K562 (cell line): ENCODE data around the gene UBE2J2. TPM values are rescaled to one million over a fixed set of nuclear protein-coding genes. Genes with fewer than 3 reads are reported as not detected.

Source experiments
- ATAC-seq: fragments of 200-7000 bp; cut with Tn5 transposase; 3 replicates; pipeline ENCODE4 v1.9.1; 2020; ENCODE audit warnings: moderate library complexity
- BruUV-seq: library from RNA; stranded (reverse); fragments of 400-500 nt; replicated peaks from 2 replicates; lab custom pipeline; 2021; lab: Mats Ljungman, UMichigan
- CTCF ChIA-PET: fragments of 300-600 bp; formaldehyde crosslinking; extraction: SDS; loops from one replicate; lab custom pipeline; 2021; ENCODE audit warnings: low intra/inter-chr PET ratio; lab: Yijun Ruan, JAX
- POLR2A ChIA-PET: fragments of 300-600, 350-650 bp; sonication (Branson Sonifier 250); formaldehyde crosslinking; extraction: SDS; loops from one replicate; lab custom pipeline; 2021; ENCODE audit warnings: antibody characterized with exemption, inconsistent platforms; lab: Yijun Ruan, JAX
- DNase-seq, 4 experiments: peaks; one replicate each; pipeline versions ENCODE4 v3.0.0 to v3.0.0-alpha.2; 2011 to 2018; ENCODE audit warnings: low spot score in 3 of 4, mixed read lengths in 3 of 4; ENCODE audit errors: extremely low read depth in 1 of 4
- FAIRE-seq: peaks from 2 replicates; lab custom pipeline; 2011; peaks lifted over from hg19 to GRCh38; lab: Jason Lieb, UNC
- H2AFZ ChIP-seq: 2 replicates; pipeline ENCODE4 v1.6.0; 2011; ENCODE audit warnings: low read depth, low read length, control low read depth, inconsistent platforms
- H3K27ac ChIP-seq: fragments of 200-600 bp; 3 replicates; pipeline ENCODE4 v1.8.0; 2011; ENCODE audit warnings: low read depth, mild to moderate bottlenecking, control low read depth, inconsistent platforms, low read length, moderate library complexity, mixed read lengths; ENCODE audit errors: extremely low read depth
- H3K27me3 ChIP-seq, 2 experiments: fragments of 300-600 bp in 1 of 2; 2 replicates in 1 of 2; 3 replicates in 1 of 2; pipeline versions ENCODE4 v1.6.0 to v1.8.0; 2011; ENCODE audit warnings: inconsistent platforms in 2 of 2, low read length in 2 of 2, mild to moderate bottlenecking in 1 of 2, mixed read lengths in 1 of 2, moderate library complexity in 1 of 2; ENCODE audit not compliant: control insufficient read depth in 2 of 2, insufficient read depth in 2 of 2
- H3K36me3 ChIP-seq: fragments of 300-600 bp; 3 replicates; pipeline ENCODE4 v1.8.0; 2011; ENCODE audit warnings: mild to moderate bottlenecking, low read length, inconsistent platforms; ENCODE audit not compliant: control insufficient read depth, insufficient read depth
- H3K4me1 ChIP-seq, 2 experiments: fragments of 200-600 bp in 1 of 2; replicated peaks in 1 of 2; 2 replicates in 1 of 2; 3 replicates in 1 of 2; pipeline versions ENCODE4 v1.5.1 to v1.8.0; 2011; ENCODE audit warnings: inconsistent platforms in 2 of 2, low read length in 2 of 2, mild to moderate bottlenecking in 1 of 2, mixed read lengths in 1 of 2, moderate library complexity in 1 of 2; ENCODE audit not compliant: control insufficient read depth in 2 of 2, insufficient read depth in 2 of 2
- H3K4me2 ChIP-seq: 2 replicates; pipeline ENCODE4 v1.6.1; 2011; ENCODE audit warnings: low read length, control low read depth, inconsistent platforms, mixed read lengths; ENCODE audit not compliant: insufficient read depth
- H3K4me3 ChIP-seq: fragments of 200-600 bp; sonication (generic), shearing (Covaris generic); 2 replicates; pipeline ENCODE4 v1.5.1; 2016; ENCODE audit warnings: control low read depth, inconsistent platforms
- H3K79me2 ChIP-seq: fragments of 200-600 bp; 3 replicates; pipeline ENCODE4 v1.8.0; 2011; ENCODE audit warnings: low read length, inconsistent platforms; ENCODE audit not compliant: control insufficient read depth, insufficient read depth
- H3K9ac ChIP-seq, 2 experiments: 2 replicates each; pipeline versions ENCODE4 v1.6.0 to v1.6.1; 2011; ENCODE audit warnings: low read depth in 2 of 2, low read length in 2 of 2, control low read depth in 1 of 2, inconsistent platforms in 1 of 2, mild to moderate bottlenecking in 1 of 2, mixed read lengths in 1 of 2; ENCODE audit not compliant: insufficient read depth in 1 of 2
- H3K9me1 ChIP-seq: one replicate; pipeline ENCODE4 v1.6.0; 2011; ENCODE audit warnings: inconsistent platforms, mild to moderate bottlenecking, low read length, moderate library complexity; ENCODE audit not compliant: control insufficient read depth, insufficient read depth
- H3K9me3 ChIP-seq: replicated peaks from 2 replicates; pipeline ENCODE4 v1.5.1; 2011; ENCODE audit warnings: low read depth, low read length, inconsistent platforms; ENCODE audit not compliant: control insufficient read depth, insufficient read depth
- H4K20me1 ChIP-seq: replicated peaks from 2 replicates; pipeline ENCODE4 v1.6.1; 2011; ENCODE audit warnings: low read length, inconsistent platforms, mixed read lengths; ENCODE audit not compliant: control insufficient read depth, insufficient read depth
- CEBPB ChIP-seq: fragments of 450-650 bp; IDR thresholded peaks from 2 replicates; pipeline ENCODE4 v1.6.1; 2016; ENCODE audit warnings: missing genetic modification characterization, missing compliant biosample characterization
- GATAD2A ChIP-seq: fragments of 450-650 bp; IDR thresholded peaks from 2 replicates; pipeline ENCODE4 v1.6.1; 2017
- ILF3 ChIP-seq: fragments of 450-650 bp; IDR thresholded peaks from 2 replicates; pipeline ENCODE4 v1.6.1; 2018; ENCODE audit warnings: antibody characterized with exemption, mild to moderate bottlenecking, moderate library complexity, borderline replicate concordance
- MBD2 ChIP-seq: sonication (generic); IDR thresholded peaks from 2 replicates; pipeline ENCODE4 v1.6.1; 2016; ENCODE audit warnings: low read depth, borderline replicate concordance
- MTF1 ChIP-seq: fragments of 250-450 bp; sonication (Bioruptor Pico); IDR thresholded peaks from 2 replicates; pipeline ENCODE4 v1.9.0; 2021; ENCODE audit warnings: moderate library complexity, mild to moderate bottlenecking, inconsistent platforms, borderline replicate concordance
- NFATC3 ChIP-seq: fragments of 450-650 bp; IDR thresholded peaks from 2 replicates; pipeline ENCODE4 v1.6.1; 2017; ENCODE audit warnings: mild to moderate bottlenecking
- YY1 ChIP-seq, 3 experiments: IDR thresholded peaks; 2 replicates each; pipeline ENCODE4 v1.6.1; 2011; ENCODE audit warnings: low read length in 2 of 3, mild to moderate bottlenecking in 2 of 3, moderate library complexity in 2 of 3, borderline replicate concordance in 1 of 3, control low read depth in 1 of 3, low read depth in 1 of 3; ENCODE audit not compliant: insufficient read depth in 3 of 3, insufficient replicate concordance in 2 of 3, control insufficient read depth in 1 of 3, insufficient read length in 1 of 3; ENCODE audit errors: extremely low read depth in 1 of 3
- ZNF282 ChIP-seq: sonication (generic); formaldehyde crosslinking; IDR thresholded peaks from 2 replicates; pipeline ENCODE4 v1.8.1; 2023; ENCODE audit warnings: missing genetic modification reagents
- WGBS: fragments of 100-300 bp; shearing (Covaris generic); methylation state at CpG from one replicate; pipeline ENCODE4 v1.1.6; 2016; ENCODE audit warnings: low coverage, mixed read lengths; ENCODE audit not compliant: insufficient coverage; ENCODE audit errors: missing lambda C conversion rate; 5-methylcytosine and 5-hydroxymethylcytosine counted together
- in situ Hi-C: fragments of 300-500 bp; cut with MboI; formaldehyde crosslinking; loops from 4 replicates; pipeline ENCODE4 v1.15.0; 2018; ENCODE audit warnings: inconsistent platforms, mixed read lengths
- intact Hi-C: fragments of 100-400 bp; cut with micrococcal nuclease; formaldehyde crosslinking; loops from 2 replicates; pipeline ENCODE4 v1.14.2; 2022
- polyA plus RNA-seq, 8 experiments: library from polyadenylated mRNA; depleted of rRNA in 4 of 8; stranded (reverse) in 5 of 8; unstranded in 3 of 8; fragments of >200 nt; fragmentation: Nextera tagmentation in 2 of 8; fragmentation: Illumina TruSeq in 1 of 8; extraction: Ambion mirVana in 2 of 8; extraction: Trizol in 1 of 8; gene quantifications; 2 replicates each; pipeline versions ENCODE4 v1.2.1 to v1.2.3, GENCODE V29; 2011 to 2014; ENCODE audit warnings: inconsistent platforms in 1 of 8, missing spikeins in 1 of 8
- total RNA-seq, 7 experiments: library from RNA; depleted of rRNA in 6 of 7; stranded (reverse); fragments of >200 nt in 6 of 7; fragmentation: Illumina TruSeq in 2 of 7; extraction: Trizol in 2 of 7; gene quantifications; 2 replicates each; pipeline versions ENCODE4 v1.2.1 to v1.2.3, GENCODE V29; 2011 to 2021; ENCODE audit warnings: low replicate concordance in 1 of 7

Gene UBE2J2
- total and polyA plus RNA-seq, 9 of the 15 experiments (the other 6 are each of a cell fraction or from before 2014, with no cell fraction given), result 0.93 to 112 (median 75.5) TPM

DNA sequence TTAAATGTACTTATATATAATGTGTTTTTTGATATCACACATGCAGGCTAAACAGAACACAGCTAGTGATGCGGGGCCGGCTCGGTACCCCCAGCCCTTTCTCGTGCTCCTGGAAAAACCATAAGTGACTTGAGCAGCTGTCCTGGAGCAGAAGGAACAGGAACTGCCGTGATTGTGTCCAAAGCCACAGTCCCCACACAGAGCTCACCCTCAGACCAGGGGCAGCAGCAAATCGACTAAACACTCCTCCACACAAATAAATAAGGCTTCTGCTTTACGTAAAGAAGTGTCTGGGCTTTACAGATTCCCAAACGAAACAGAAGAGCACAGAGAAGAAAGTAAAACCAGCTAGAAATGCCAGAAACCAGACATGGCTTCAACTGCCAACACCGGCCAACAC lies 9.6 kb downstream of the UBE2J2 start:
- peaks cover 10% of the 10 kb centered on the region for H3K9me1 ChIP-seq
- H3K9ac ChIP-seq, result no peak overlapping the region; a peak in 1 of 4 replicates
- H3K27me3 ChIP-seq, result no peaks in the 10 kb centered on the region; a peak in 1 of 5 replicates
- H3K36me3 ChIP-seq, result peaks cover 92% of the 10 kb centered on the region
- no peak overlapping the region for H3K4me3 ChIP-seq
- no peak for ATAC-seq
- in situ Hi-C loops, result no loop called here
- TF ChIP-seq MTF1 (CRISPR knock-in tag) (no peak), MBD2 (no peak), GATAD2A (no peak)
- TF ChIP-seq, all 486 proteins: peak for 0
- CTCF ChIA-PET, result no interaction called here
- 92% methylated on average over 9 of the region's 9 CpGs for WGBS
- Histone ChIP-seq H3K9me3 (no peaks in the 10 kb centered on the region), H3K79me2 (peaks cover 41% of the 10 kb centered on the region), H3K4me1 (peaks cover 0 to 24% of the 10 kb centered on the region in 2 experiments; a peak in 1 of 5 replicates), H3K27ac (no peak overlapping the region), H2AFZ (no peak overlapping the region), H3K4me2 (no peak overlapping the region), H4K20me1 (peaks cover 8% of the 10 kb centered on the region; the same call in 1 of the 2 replicates)
- DNase-seq (no peak), FAIRE-seq (no peak)
- no TSS peak for BruUV-seq
- intact Hi-C loops, result no loop called here
- POLR2A ChIA-PET, result interaction anchor here (0.6 to 1.0 kb wide), 5 partner anchors 9 to 279 kb away, joined by 3 read pairs; no protein-coding TSS in a partner anchor

DNA sequence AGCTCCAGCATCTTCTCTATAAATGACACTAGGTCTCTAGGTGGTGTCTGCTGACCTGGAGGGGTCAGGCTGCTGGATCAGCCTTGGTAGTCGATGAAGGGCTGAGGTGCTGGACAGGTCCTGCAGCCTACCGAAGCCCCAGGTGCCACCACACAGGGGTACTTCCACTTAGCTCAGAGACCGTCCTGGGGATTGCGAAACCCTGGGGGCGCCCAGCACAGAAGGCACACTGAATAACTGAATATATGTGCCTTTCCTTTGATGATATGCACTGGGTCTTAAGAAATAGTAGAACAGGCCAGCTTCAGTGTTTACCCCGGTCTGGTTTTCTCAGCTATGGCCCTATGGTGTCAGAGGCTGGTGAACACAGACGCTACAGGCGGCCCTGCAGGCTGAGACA lies 10.9 kb downstream of the UBE2J2 start:
- no peak overlapping the region for H3K4me3 ChIP-seq
- BruUV-seq, result no TSS peak
- H3K4me1 ChIP-seq, result peaks cover 0 to 23% of the 10 kb centered on the region in 2 experiments; a peak in 2 of 5 replicates
- H3K27ac ChIP-seq, result no peak overlapping the region
- 0 out of 4 replicates have a peak overlapping the region, but pooled peaks of 1 of the 2 experiments have one; percentile 14 for H3K9ac ChIP-seq
- peaks cover 31% of the 10 kb centered on the region for H3K79me2 ChIP-seq
- intact Hi-C loops (no loop called here), in situ Hi-C loops (no loop called here)
- no peaks in the 10 kb centered on the region for H3K9me3 ChIP-seq
- H3K9me1 ChIP-seq, result peaks cover 10% of the 10 kb centered on the region
- no peak for ATAC-seq
- H3K27me3 ChIP-seq, result no peaks in the 10 kb centered on the region; a peak in 1 of 5 replicates
- FAIRE-seq, result no peak
- ChIA-PET POLR2A (no interaction called here), CTCF (no interaction called here)
- H3K36me3 ChIP-seq, result peaks cover 91% of the 10 kb centered on the region
- WGBS, result 94% methylated on average over 8 of the region's 8 CpGs
- H2AFZ ChIP-seq, result no peak overlapping the region
- H4K20me1 ChIP-seq, result peaks cover 8% of the 10 kb centered on the region; the same call in 1 of the 2 replicates
- no peak for DNase-seq
- no peak overlapping the region for H3K4me2 ChIP-seq
- TF ChIP-seq CEBPB (tag) (peak; percentile 79), YY1 (IDR thresholded peaks at IDR 0.05; ENCODE audit: borderline replicate concordance in 1 of 3, control insufficient read depth in 1 of 3, extremely low read depth in 1 of 3, insufficient read depth in 3 of 3, insufficient read length in 1 of 3, insufficient replicate concordance in 2 of 3, low read depth in 1 of 3, low read length in 2 of 3) (no peak), NFATC3 (no peak), ZNF282 (CRISPR knock-in tag) (no peak), ILF3 (no peak)
